GM12874 (cell line): ENCODE measurements around the gene RAX.

Experiments
- TF ChIP-seq, protein P1 (sequence below): IDR thresholded peaks from 2 replicates; pipeline ENCODE4 v1.5.1; 2011; ENCODE audit warnings: low read depth, mild to moderate bottlenecking, control low read depth, low read length, moderate library complexity; ENCODE audit not compliant: insufficient read depth

Gene RAX

DNA sequence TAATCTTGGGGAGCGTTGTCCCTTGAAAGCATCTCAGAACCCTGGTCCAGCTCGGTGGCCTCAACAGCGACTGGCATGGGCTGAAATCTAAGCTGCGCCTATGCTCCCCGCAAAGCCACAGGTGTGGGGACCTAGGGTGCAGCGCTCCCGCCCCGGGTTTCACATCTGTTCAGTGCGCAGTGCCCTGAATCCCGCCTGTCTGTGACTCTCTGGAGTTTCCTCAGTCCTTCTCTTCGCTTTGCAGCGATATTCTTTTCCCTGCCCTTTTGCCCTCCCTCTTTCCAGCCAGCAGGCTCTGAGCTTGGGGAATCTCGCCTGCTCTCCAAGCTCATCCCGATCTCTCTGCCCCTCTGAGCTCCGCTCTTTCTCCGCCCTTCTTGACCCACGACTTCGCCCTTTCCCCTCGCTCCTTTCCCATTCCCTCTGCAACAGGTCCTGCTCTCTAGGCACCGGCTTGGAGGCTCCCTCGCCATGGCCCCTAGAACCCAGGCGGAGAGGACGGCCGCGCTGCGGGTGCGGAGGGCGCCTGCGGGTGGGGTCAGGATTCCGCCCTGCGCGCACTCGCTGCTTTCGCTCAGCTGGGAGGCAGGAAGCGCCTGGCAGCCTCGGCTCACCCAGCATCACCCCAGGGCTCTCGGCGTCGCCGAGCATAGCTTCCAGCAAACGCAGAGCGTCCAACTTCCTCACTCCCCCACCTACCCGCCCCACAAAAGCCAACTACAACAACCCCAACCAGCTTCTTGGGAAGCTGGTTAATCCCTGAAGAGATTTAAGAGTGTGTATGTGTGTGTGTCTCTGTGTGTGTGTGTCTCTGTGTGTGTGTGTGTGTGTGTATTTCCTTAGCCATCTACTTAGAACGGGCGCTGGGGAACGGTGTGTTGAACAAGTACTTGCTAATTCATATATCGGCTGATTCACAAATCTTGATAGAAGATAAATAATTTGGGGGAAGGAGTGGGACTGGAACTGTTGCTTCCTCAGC, 52.2 kb downstream of the RAX start:
- TF ChIP-seq, protein P1, sequence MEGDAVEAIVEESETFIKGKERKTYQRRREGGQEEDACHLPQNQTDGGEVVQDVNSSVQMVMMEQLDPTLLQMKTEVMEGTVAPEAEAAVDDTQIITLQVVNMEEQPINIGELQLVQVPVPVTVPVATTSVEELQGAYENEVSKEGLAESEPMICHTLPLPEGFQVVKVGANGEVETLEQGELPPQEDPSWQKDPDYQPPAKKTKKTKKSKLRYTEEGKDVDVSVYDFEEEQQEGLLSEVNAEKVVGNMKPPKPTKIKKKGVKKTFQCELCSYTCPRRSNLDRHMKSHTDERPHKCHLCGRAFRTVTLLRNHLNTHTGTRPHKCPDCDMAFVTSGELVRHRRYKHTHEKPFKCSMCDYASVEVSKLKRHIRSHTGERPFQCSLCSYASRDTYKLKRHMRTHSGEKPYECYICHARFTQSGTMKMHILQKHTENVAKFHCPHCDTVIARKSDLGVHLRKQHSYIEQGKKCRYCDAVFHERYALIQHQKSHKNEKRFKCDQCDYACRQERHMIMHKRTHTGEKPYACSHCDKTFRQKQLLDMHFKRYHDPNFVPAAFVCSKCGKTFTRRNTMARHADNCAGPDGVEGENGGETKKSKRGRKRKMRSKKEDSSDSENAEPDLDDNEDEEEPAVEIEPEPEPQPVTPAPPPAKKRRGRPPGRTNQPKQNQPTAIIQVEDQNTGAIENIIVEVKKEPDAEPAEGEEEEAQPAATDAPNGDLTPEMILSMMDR: no peak

DNA sequence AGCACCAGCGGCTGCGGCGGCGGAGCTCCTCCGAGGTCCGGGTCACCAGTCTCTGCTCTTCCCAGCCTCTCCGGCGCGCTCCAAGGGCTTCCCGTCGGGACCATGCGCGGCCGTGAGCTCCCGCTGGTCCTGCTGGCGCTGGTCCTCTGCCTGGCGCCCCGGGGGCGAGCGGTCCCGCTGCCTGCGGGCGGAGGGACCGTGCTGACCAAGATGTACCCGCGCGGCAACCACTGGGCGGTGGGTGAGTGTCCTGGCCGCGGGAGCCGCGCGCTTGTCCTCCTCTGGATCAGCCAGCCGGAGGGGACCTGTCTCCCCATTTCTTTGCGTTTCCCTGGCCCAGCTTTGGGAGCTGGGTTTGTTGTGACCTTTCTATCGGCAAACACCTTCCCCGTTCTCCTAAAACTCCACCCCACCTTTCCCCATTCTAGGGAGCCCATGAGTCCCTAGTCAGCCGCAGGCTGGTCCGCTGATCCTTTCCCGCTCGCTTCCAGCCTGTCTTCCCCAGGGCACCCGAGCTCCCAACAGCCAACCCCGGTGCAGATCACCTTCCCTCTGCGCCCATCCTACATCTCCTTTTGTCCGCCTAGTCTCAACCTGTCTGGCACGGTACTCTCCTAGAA, 53.0 kb downstream of the RAX start:
- TF ChIP-seq, protein P1: no peak

DNA sequence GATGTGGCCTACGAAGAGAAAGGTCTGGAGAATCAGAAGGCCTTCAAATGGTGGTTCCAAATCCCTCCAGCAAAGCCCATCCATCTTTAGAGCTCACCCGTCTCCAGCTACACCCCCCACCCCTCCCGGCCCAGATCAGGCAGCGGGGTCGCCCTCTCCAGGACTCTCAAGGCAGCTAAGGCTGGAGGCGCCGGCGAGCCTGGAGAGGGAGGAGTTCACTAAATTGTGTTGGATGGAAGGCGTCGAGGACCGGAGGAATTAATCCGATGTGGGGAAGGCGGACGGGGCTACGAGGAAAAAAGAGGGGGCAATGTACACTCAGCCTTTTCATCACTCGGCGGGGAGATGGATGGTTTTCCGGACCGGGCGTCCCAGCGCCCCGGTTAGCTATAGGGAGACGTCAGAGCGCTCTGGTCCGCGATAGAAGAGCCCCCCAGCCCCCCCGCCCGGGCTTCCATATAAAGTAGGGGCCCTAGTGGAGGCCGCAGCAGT, 53.5 kb downstream of the RAX start, which contains the start of gene GRP:
TSS of gene GRP (plus strand) at position 487 of the 492 bp plus-strand sequence. CDS start 108 bp downstream, outside the sequence.
- TF ChIP-seq, protein P1: no peak

DNA sequence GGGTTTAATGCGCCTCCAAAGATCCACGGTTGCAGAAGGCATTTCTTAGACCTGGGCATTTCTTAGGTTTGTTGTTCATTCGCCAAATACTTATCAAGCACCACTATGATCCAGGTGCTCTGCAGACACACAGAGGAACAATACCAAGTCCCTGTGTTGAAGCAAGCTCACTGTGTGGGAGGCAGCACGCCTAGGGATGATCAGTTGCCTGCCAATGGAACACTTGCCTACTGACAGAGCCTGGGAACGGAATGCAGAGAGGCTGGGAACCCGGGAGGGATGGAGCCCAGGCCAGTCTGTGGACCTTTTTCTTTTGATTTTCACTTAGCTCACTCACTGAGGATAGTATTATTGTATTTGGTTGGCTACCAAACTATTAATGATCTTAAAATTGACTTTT, 55.2 kb downstream of the RAX start:
- TF ChIP-seq, protein P1: no peak
